Neural progenitor cell (in vitro differentiated cells): ENCODE measurements around the gene ZNF429. TPM values are rescaled to one million over a fixed set of nuclear protein-coding genes. Genes with fewer than 3 reads are reported as not detected.

Experiments used
- DNase-seq: peaks from one replicate; pipeline ENCODE4 v3.0.0-alpha.2; 2016; ENCODE audit warnings: low spot score
- H2AFZ ChIP-seq: fragments of 200-600 bp; sonication (generic); replicated peaks from 2 replicates; pipeline ENCODE4 v1.6.1; 2016; ENCODE audit warnings: antibody characterized with exemption
- H3F3A ChIP-seq: fragments of 200-600 bp; sonication (generic); 2 replicates; pipeline ENCODE4 v1.6.1; 2016; ENCODE audit warnings: antibody characterized with exemption, low read depth
- H3K27ac ChIP-seq: fragments of 200-600 bp; sonication (generic); 2 replicates; pipeline ENCODE4 v1.5.1; 2016; ENCODE audit warnings: mild to moderate bottlenecking
- H3K27me3 ChIP-seq: fragments of 200-600 bp; sonication (generic); 2 replicates; pipeline ENCODE4 v1.6.1; 2016; ENCODE audit warnings: mild to moderate bottlenecking, moderate library complexity
- H3K36me3 ChIP-seq: fragments of 200-600 bp; sonication (generic); 2 replicates; pipeline ENCODE4 v1.5.1; 2016
- H3K4me1 ChIP-seq: fragments of 200-600 bp; sonication (generic); 2 replicates; pipeline ENCODE4 v1.6.1; 2016; ENCODE audit warnings: mixed run types
- H3K4me2 ChIP-seq: fragments of 200-600 bp; sonication (generic); 2 replicates; pipeline ENCODE4 v1.6.1; 2016
- H3K4me3 ChIP-seq: fragments of 200-600 bp; sonication (generic); 2 replicates; pipeline ENCODE4 v1.5.1; 2016
- H3K79me2 ChIP-seq: fragments of 200-600 bp; sonication (generic); 2 replicates; pipeline ENCODE4 v1.6.1; 2016; ENCODE audit warnings: low read depth
- H3K9ac ChIP-seq: fragments of 200-600 bp; sonication (generic); 2 replicates; pipeline ENCODE4 v1.6.1; 2016
- H3K9me3 ChIP-seq: fragments of 200-600 bp; sonication (generic); 2 replicates; pipeline ENCODE4 v1.5.1; 2016; ENCODE audit warnings: low read depth
- H4K20me1 ChIP-seq: fragments of 200-600 bp; sonication (generic); 2 replicates; pipeline ENCODE4 v1.6.1; 2016; ENCODE audit warnings: low read depth
- H3K27ac Mint-ChIP-seq: 3 replicates; pipeline ENCODE4 v1.8.0; 2021; ENCODE audit warnings: mixed read lengths
- H3K27me3 Mint-ChIP-seq: 2 replicates; pipeline ENCODE4 v1.8.0; 2022; ENCODE audit warnings: low read depth, mild to moderate bottlenecking, inconsistent platforms, moderate library complexity, mixed read lengths; ENCODE audit not compliant: insufficient read depth
- H3K36me3 Mint-ChIP-seq: 3 replicates; pipeline ENCODE4 v1.8.0; 2021; ENCODE audit warnings: mixed read lengths
- H3K4me1 Mint-ChIP-seq: 3 replicates; pipeline ENCODE4 v1.8.0; 2021; ENCODE audit warnings: mixed read lengths
- H3K4me3 Mint-ChIP-seq: 3 replicates; pipeline ENCODE4 v1.8.0; 2021; ENCODE audit warnings: mild to moderate bottlenecking, moderate library complexity, mixed read lengths
- H3K9me3 Mint-ChIP-seq: 3 replicates; pipeline ENCODE4 v1.8.0; 2020; ENCODE audit warnings: mixed read lengths
- CTCF ChIP-seq: fragments of 200-600 bp; sonication (generic); IDR thresholded peaks from 2 replicates; pipeline ENCODE4 v1.5.1; 2017; ENCODE audit warnings: antibody characterized with exemption, mild to moderate bottlenecking
- EZH2 ChIP-seq: fragments of 200-600 bp; sonication (generic); IDR thresholded peaks from 2 replicates; pipeline ENCODE4 v1.6.1; 2017; ENCODE audit warnings: antibody characterized with exemption, mild to moderate bottlenecking, moderate library complexity
- EZH2phosphoT487 ChIP-seq: fragments of 200-600 bp; sonication (generic); IDR thresholded peaks from 2 replicates; pipeline ENCODE4 v1.6.1; 2017; ENCODE audit warnings: antibody characterized with exemption
- total RNA-seq: library from RNA; depleted of rRNA; stranded (reverse); fragments of >200 nt; gene quantifications from 2 replicates; pipeline ENCODE4 v1.2.3, GENCODE V29; 2015; ENCODE audit warnings: low replicate concordance

The ZNF429 gene
- total RNA-seq, 1 donor from 2014 or later = 29.4 TPM

DNA sequence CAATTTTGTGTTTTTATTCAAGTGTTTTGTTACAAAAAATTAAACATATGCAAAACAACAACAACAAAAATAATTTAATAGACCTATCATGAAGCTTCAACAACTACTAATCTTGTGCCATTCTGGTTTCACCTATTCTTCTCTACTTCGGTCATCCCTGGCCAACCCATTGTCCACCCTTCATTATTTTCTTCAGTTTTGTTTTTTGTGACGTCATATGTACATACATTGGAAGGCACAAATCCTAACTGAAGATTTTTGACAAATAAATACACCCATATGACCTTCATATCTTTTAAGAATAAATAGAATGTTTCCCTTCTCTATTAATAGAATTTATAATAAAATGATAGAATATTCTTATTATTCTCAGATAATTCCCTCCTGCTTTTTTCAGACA is 69.2 kb downstream of the ZNF429 start:
- Histone ChIP-seq H3K9ac (no peak overlapping the region), H3K4me2 (no peak overlapping the region), H4K20me1 (no peaks in the 10 kb centered on the region), H3K27me3 (no peaks in the 10 kb centered on the region), H3K36me3 (no peaks in the 10 kb centered on the region), H3F3A (no peaks in the 10 kb centered on the region), H3K4me1 (no peaks in the 10 kb centered on the region), H3K9me3 (peaks cover 8% of the 10 kb centered on the region), H3K79me2 (no peaks in the 10 kb centered on the region), H3K4me3 (no peak overlapping the region), H2AFZ (no peak overlapping the region), H3K27ac (no peak overlapping the region)
- H3K27ac Mint-ChIP-seq = no peak overlapping the region
- no peaks in the 10 kb centered on the region for H3K36me3 Mint-ChIP-seq
- H3K9me3 Mint-ChIP-seq = peaks cover 66% of the 10 kb centered on the region
- no peak for DNase-seq
- H3K27me3 Mint-ChIP-seq = no peaks in the 10 kb centered on the region
- no peak overlapping the region for H3K4me3 Mint-ChIP-seq
- no peak for TF ChIP-seq CTCF
- TF ChIP-seq EZH2phosphoT487 = no peak
- TF ChIP-seq EZH2 = no peak
- no peaks in the 10 kb centered on the region for H3K4me1 Mint-ChIP-seq

DNA sequence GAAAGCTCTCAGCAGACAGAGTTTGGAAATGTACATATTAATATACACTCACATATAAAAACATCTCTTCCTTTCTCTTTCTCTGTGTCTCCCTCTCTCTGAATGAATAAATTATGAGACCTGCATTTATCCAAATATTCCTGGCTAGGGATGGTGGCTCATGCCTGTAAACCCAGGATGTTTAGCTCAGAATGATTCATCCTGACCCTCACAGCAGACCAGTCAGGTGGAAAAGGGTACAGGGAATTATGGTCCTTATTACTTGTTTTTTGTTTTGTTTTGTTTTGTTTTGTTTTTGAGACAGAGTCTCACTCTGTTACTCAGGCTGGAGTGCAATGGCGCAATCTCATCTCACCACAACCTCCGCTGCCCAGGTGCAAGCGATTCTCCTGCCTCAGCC is 71.1 kb downstream of the ZNF429 start:
- Mint-ChIP-seq H3K27me3 (no peaks in the 10 kb centered on the region), H3K4me1 (no peaks in the 10 kb centered on the region), H3K27ac (no peak overlapping the region), H3K9me3 (peaks cover 64% of the 10 kb centered on the region), H3K4me3 (no peak overlapping the region), H3K36me3 (no peaks in the 10 kb centered on the region)
- Histone ChIP-seq H3K9ac (no peak overlapping the region), H2AFZ (no peak overlapping the region), H4K20me1 (no peaks in the 10 kb centered on the region), H3K9me3 (peaks cover 8% of the 10 kb centered on the region), H3K4me3 (no peak overlapping the region), H3K4me2 (no peak overlapping the region), H3K79me2 (no peaks in the 10 kb centered on the region), H3K36me3 (no peaks in the 10 kb centered on the region), H3K4me1 (no peaks in the 10 kb centered on the region), H3K27ac (no peak overlapping the region), H3F3A (no peaks in the 10 kb centered on the region), H3K27me3 (no peaks in the 10 kb centered on the region)
- no peak for DNase-seq
- no peak for TF ChIP-seq CTCF
- TF ChIP-seq EZH2 = no peak
- no peak for TF ChIP-seq EZH2phosphoT487

DNA sequence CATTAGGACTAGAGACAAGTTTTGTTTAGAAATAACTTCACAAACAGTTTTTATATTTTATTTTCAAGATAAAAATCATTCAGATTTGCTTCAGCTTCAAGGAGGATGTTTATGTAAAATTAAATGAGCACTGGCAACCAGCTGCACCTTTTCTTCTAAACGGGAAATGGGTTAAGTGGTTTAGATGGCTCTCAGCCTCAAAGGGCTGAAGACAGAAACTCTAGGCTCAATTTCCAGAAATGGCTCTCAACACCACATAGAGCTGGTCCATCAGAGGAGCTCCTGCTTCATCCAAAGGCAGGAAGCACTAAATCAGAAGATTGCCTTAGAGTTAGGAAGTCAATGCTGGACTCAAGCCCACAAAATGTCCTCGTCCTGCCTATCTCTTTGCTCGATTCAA is 74.7 kb downstream of the ZNF429 start:
- H2AFZ ChIP-seq = no peak overlapping the region
- no peaks in the 10 kb centered on the region for H3K36me3 ChIP-seq
- H3K4me3 ChIP-seq = no peak overlapping the region
- Mint-ChIP-seq H3K27me3 (peaks cover 6% of the 10 kb centered on the region), H3K4me1 (no peaks in the 10 kb centered on the region), H3K9me3 (peaks cover 63% of the 10 kb centered on the region), H3K36me3 (peaks cover 3% of the 10 kb centered on the region), H3K4me3 (no peak overlapping the region), H3K27ac (no peak overlapping the region)
- no peak overlapping the region for H3K4me2 ChIP-seq
- peaks cover 5% of the 10 kb centered on the region for H3K9me3 ChIP-seq
- no peaks in the 10 kb centered on the region for H3K4me1 ChIP-seq
- DNase-seq = no peak
- no peaks in the 10 kb centered on the region for H4K20me1 ChIP-seq
- no peaks in the 10 kb centered on the region for H3K79me2 ChIP-seq
- H3F3A ChIP-seq = no peaks in the 10 kb centered on the region
- H3K27ac ChIP-seq = no peak overlapping the region
- no peaks in the 10 kb centered on the region for H3K27me3 ChIP-seq
- no peak overlapping the region for H3K9ac ChIP-seq
- no peak for TF ChIP-seq EZH2phosphoT487
- TF ChIP-seq EZH2 = no peak
- TF ChIP-seq CTCF = no peak

GRCh38 chr19:21580818-21581217 is 75.4 kb downstream of the ZNF429 start:
- no peaks in the 10 kb centered on the region for H3K4me1 ChIP-seq
- peaks cover 5% of the 10 kb centered on the region for H3K9me3 ChIP-seq
- H3K79me2 ChIP-seq = no peaks in the 10 kb centered on the region
- Mint-ChIP-seq H3K27ac (no peak overlapping the region), H3K36me3 (peaks cover 3% of the 10 kb centered on the region), H3K27me3 (peaks cover 7% of the 10 kb centered on the region), H3K4me1 (no peaks in the 10 kb centered on the region), H3K4me3 (no peak overlapping the region), H3K9me3 (peaks cover 60% of the 10 kb centered on the region)
- H3K27me3 ChIP-seq = no peaks in the 10 kb centered on the region
- H3K4me3 ChIP-seq = no peak overlapping the region
- no peaks in the 10 kb centered on the region for H3K36me3 ChIP-seq
- no peak overlapping the region for H3K4me2 ChIP-seq
- H3F3A ChIP-seq = no peaks in the 10 kb centered on the region
- no peak for DNase-seq
- TF ChIP-seq CTCF = no peak
- TF ChIP-seq EZH2 = no peak
- no peak for TF ChIP-seq EZH2phosphoT487
- no peak overlapping the region for H2AFZ ChIP-seq
- H3K27ac ChIP-seq = no peak overlapping the region
- H4K20me1 ChIP-seq = no peaks in the 10 kb centered on the region
- H3K9ac ChIP-seq = no peak overlapping the region
